Measurements from ENCODE around the gene PLPP4.

The PLPP4 gene

GRCh38 chr10:120466006-120466405 lies 9.0 kb downstream of the PLPP4 start:
- Histone ChIP-seq H3K9me3 (ENCODE audit: insufficient read depth, low read length) (0 out of 2 replicates have a peak, but pooled peaks cover 5% of the 10 kb centered on the region), H3K4me1 (ENCODE audit: low read length) (peaks cover 18% of the 10 kb centered on the region), H3K9ac (ENCODE audit: low read length) (no peak overlapping the region), H3K4me2 (ENCODE audit: low read length) (peak overlapping the region; percentile 29; the same call in 1 of the 2 replicates), H3K27ac (ENCODE audit: low read length) (no peak overlapping the region), H3K4me3 (ENCODE audit: low read length) (no peak overlapping the region), H3K36me3 (replicated peaks; ENCODE audit: low read depth, low read length) (no peaks in the 10 kb centered on the region), H3K27me3 (ENCODE audit: low read depth, low read length) (no peaks in the 10 kb centered on the region), H3K79me2 (ENCODE audit: low read length) (no peaks in the 10 kb centered on the region), H4K20me1 (ENCODE audit: insufficient read depth, low read length) (no peaks in the 10 kb centered on the region), H2AFZ (ENCODE audit: low read depth, low read length) (peak overlapping the region; percentile 31; the same call in 1 of the 2 replicates)
- no peak for TF ChIP-seq EZH2phosphoT487 (IDR thresholded peaks at IDR 0.05; ENCODE audit: low read depth)
- TF ChIP-seq CTCF (IDR thresholded peaks at IDR 0.05; ENCODE audit: low read depth, low read length) = no peak

- Histone ChIP-seq H3K4me3 (ENCODE audit: low read length) (no peak overlapping the region; the same call in 1 of the 2 replicates), H4K20me1 (ENCODE audit: insufficient read depth, low read length) (no peaks in the 10 kb centered on the region), H3K27me3 (ENCODE audit: low read depth, low read length) (no peaks in the 10 kb centered on the region), H2AFZ (ENCODE audit: low read depth, low read length) (no peak overlapping the region), H3K4me1 (ENCODE audit: low read length) (peaks cover 19% of the 10 kb centered on the region), H3K79me2 (ENCODE audit: low read length) (no peaks in the 10 kb centered on the region), H3K9ac (ENCODE audit: low read length) (peak overlapping the region; percentile 30; the same call in 1 of the 2 replicates), H3K27ac (ENCODE audit: low read length) (peak overlapping the region; percentile 96), H3K9me3 (ENCODE audit: insufficient read depth, low read length) (peaks cover 12% of the 10 kb centered on the region; the same call in 1 of the 2 replicates), H3K36me3 (replicated peaks; ENCODE audit: low read depth, low read length) (peaks cover 22% of the 10 kb centered on the region), H3K4me2 (ENCODE audit: low read length) (peak overlapping the region; percentile 31)
- TF ChIP-seq EZH2phosphoT487 (IDR thresholded peaks at IDR 0.05; ENCODE audit: low read depth) (no peak), CTCF (IDR thresholded peaks at IDR 0.05; ENCODE audit: low read depth, low read length) (no peak)
These were observed 16.6 kb downstream of the PLPP4 start for GRCh38 chr10:120473593-120473992.

GRCh38 chr10:120474956-120475355 lies 17.9 kb downstream of the PLPP4 start:
- no peaks in the 10 kb centered on the region for H3K27me3 ChIP-seq (ENCODE audit: low read depth, low read length)
- no peak overlapping the region for H3K9ac ChIP-seq (ENCODE audit: low read length)
- H3K4me3 ChIP-seq (ENCODE audit: low read length) = no peak overlapping the region
- H3K4me1 ChIP-seq (ENCODE audit: low read length) = peaks cover 19% of the 10 kb centered on the region
- TF ChIP-seq CTCF (IDR thresholded peaks at IDR 0.05; ENCODE audit: low read depth, low read length) (no peak), EZH2phosphoT487 (IDR thresholded peaks at IDR 0.05; ENCODE audit: low read depth) (no peak)
- H3K9me3 ChIP-seq (ENCODE audit: insufficient read depth, low read length) = peaks cover 10% of the 10 kb centered on the region; the same call in 1 of the 2 replicates
- no peaks in the 10 kb centered on the region for H4K20me1 ChIP-seq (ENCODE audit: insufficient read depth, low read length)
- H2AFZ ChIP-seq (ENCODE audit: low read depth, low read length) = no peak overlapping the region
- H3K27ac ChIP-seq (ENCODE audit: low read length) = no peak overlapping the region
- peaks cover 22% of the 10 kb centered on the region for H3K36me3 ChIP-seq (replicated peaks; ENCODE audit: low read depth, low read length)
- no peaks in the 10 kb centered on the region for H3K79me2 ChIP-seq (ENCODE audit: low read length)
- no peak overlapping the region for H3K4me2 ChIP-seq (ENCODE audit: low read length)

GRCh38 chr10:120475844-120476791 lies 19.1 kb downstream of the PLPP4 start:
- Histone ChIP-seq H3K4me1 (ENCODE audit: low read length) (peaks cover 19% of the 10 kb centered on the region), H4K20me1 (ENCODE audit: insufficient read depth, low read length) (no peaks in the 10 kb centered on the region), H3K27ac (ENCODE audit: low read length) (no peak overlapping the region), H3K79me2 (ENCODE audit: low read length) (no peaks in the 10 kb centered on the region), H2AFZ (ENCODE audit: low read depth, low read length) (no peak overlapping the region), H3K9me3 (ENCODE audit: insufficient read depth, low read length) (peaks cover 7% of the 10 kb centered on the region; the same call in 1 of the 2 replicates), H3K4me2 (ENCODE audit: low read length) (no peak overlapping the region), H3K27me3 (ENCODE audit: low read depth, low read length) (no peaks in the 10 kb centered on the region), H3K9ac (ENCODE audit: low read length) (no peak overlapping the region), H3K4me3 (ENCODE audit: low read length) (no peak overlapping the region), H3K36me3 (replicated peaks; ENCODE audit: low read depth, low read length) (peaks cover 22% of the 10 kb centered on the region)
- TF ChIP-seq CTCF (IDR thresholded peaks at IDR 0.05; ENCODE audit: low read depth, low read length) (no peak), EZH2phosphoT487 (IDR thresholded peaks at IDR 0.05; ENCODE audit: low read depth) (no peak)

Measured in OCI-LY3 (cell line).